Esophagus muscularis mucosa (tissue), 3 donors: ENCODE results near the gene RRP8.

Source experiments
- POLR2A ChIP-seq: fragments of 450-650 bp; IDR thresholded peaks from one replicate; pipeline ENCODE4 v1.6.1; 2017; ENCODE audit warnings: antibody characterized with exemption, moderate library complexity, mild to moderate bottlenecking, low read depth
- POLR2AphosphoS5 ChIP-seq, 2 donors: sonication (generic); formaldehyde crosslinking; IDR thresholded peaks; one replicate each; pipeline ENCODE4 v1.6.1; 2017; ENCODE audit warnings: antibody characterized with exemption in 2 of 2
- TF ChIP-seq, protein P1 (sequence below), 3 experiments: fragments of 200-600 bp in 2 of 3; fragments of 450-650 bp in 1 of 3; sonication (generic) in 2 of 3; IDR thresholded peaks; one replicate each; pipeline ENCODE4 v1.5.1; 2017 to 2019; ENCODE audit warnings: antibody characterized with exemption in 3 of 3, mild to moderate bottlenecking in 2 of 3, moderate library complexity in 1 of 3

DNA sequence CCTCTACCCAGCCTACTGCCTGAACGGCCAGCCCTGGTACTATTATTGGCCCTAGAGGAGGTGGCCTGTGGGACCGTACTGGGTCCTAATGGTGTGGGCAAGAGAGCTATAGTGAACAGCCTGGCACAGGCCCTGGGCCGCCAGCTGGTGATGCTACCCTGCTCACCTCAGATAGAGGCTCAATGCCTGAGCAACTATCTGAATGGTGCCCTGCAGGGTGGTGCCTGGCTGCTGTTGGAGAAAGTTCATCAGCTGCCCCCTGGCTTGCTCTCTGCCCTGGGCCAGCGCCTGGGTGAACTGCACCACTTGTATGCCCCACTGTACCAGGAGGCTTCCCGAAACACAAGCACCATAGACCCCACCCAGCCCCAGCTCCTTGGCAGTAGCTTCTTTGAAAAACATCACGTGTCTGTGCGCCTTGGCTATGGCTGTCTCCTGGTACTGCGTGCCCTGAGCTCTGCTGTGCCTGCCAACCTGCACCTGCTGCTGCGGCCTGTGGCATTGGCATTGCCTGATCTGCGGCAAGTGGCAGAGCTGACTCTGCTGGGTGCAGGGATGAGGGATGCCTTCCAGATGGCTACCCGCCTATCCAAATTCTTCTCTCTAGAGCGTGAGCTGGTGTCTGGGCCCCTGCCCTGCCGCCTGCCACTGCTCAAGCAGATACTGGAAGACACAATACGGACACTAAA is 57.4 kb downstream of the RRP8 start:
- TF ChIP-seq, protein P1, sequence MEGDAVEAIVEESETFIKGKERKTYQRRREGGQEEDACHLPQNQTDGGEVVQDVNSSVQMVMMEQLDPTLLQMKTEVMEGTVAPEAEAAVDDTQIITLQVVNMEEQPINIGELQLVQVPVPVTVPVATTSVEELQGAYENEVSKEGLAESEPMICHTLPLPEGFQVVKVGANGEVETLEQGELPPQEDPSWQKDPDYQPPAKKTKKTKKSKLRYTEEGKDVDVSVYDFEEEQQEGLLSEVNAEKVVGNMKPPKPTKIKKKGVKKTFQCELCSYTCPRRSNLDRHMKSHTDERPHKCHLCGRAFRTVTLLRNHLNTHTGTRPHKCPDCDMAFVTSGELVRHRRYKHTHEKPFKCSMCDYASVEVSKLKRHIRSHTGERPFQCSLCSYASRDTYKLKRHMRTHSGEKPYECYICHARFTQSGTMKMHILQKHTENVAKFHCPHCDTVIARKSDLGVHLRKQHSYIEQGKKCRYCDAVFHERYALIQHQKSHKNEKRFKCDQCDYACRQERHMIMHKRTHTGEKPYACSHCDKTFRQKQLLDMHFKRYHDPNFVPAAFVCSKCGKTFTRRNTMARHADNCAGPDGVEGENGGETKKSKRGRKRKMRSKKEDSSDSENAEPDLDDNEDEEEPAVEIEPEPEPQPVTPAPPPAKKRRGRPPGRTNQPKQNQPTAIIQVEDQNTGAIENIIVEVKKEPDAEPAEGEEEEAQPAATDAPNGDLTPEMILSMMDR (IDR thresholded peaks at IDR 0.05): no peak
- no peak for TF ChIP-seq POLR2AphosphoS5 (IDR thresholded peaks at IDR 0.05)
- no peak for TF ChIP-seq POLR2A
